OCI-LY7 (cell line): Measurements from ENCODE around the gene C6orf132.

Source experiments
- CTCF ChIP-seq: fragments of 200-600 bp; sonication (generic); conservative IDR thresholded peaks from 2 replicates; pipeline ENCODE4 v1.5.1; 2014; ENCODE audit warnings: mild to moderate bottlenecking, antibody characterized with exemption, low read length, moderate library complexity, mixed read lengths
- EZH2phosphoT487 ChIP-seq: fragments of 200-600 bp; sonication (generic); IDR thresholded peaks from 2 replicates; pipeline ENCODE4 v1.6.1; 2018; ENCODE audit warnings: low read depth, borderline replicate concordance, mild to moderate bottlenecking, mixed run types, antibody characterized with exemption, low read length, moderate library complexity, mixed read lengths

DNA sequence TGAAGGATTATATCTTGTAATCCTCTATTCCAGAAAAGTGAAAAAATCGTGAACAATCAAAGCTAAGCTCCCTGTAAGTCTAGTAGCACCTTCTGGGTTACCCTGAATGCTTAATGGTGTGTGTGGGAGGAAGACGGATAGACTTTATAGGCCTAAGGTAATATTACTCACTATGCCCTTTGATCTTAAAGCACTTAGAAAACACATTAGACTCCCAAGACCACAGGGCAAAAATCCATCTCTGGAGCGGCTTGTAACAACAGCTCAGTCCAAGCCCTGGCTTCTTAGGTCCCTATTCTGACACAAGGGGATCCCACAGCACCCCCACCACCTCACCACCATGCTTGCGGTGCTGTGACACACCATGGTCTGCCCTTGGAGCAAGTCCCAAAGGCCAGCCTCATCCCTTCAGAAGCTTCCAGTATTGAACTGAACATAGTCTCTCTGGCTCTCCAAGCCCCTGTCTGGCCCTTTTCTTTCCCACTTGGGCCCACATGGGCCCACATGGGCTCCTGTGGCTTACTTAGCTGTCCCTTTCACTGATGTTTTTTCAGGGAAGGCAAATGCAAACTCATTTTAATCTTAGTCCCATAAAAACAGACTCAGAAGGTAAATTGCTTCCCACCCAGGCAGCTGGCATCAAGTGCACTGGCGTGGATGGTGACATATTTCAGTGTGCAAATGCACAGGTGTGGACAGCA, 28.3 kb downstream of the C6orf132 start:
- no peak for TF ChIP-seq CTCF
- no peak for TF ChIP-seq EZH2phosphoT487
